ENCODE data around the gene STOML3.

Gene STOML3

GRCh38 chr13:38954291-38954690 lies 36.3 kb downstream of the STOML3 start:
- Histone ChIP-seq H3K9me3 (replicated peaks in 1 of 2; ENCODE audit: control insufficient read depth in 2 of 2, insufficient read depth in 1 of 2, low read depth in 1 of 2, low read length in 2 of 2) (peaks cover 0 to 1% of the 10 kb centered on the region in 2 donors), H3K9ac (ENCODE audit: low read depth, low read length, poor library complexity) (no peak overlapping the region), H3K79me1 (ENCODE audit: low read depth, low read length) (no peaks in the 10 kb centered on the region), H2AFZ (ENCODE audit: low read length) (no peak overlapping the region), H2BK12ac (ENCODE audit: low read length) (no peak overlapping the region), H3K14ac (ENCODE audit: low read length) (no peak overlapping the region), H4K8ac (ENCODE audit: low read depth, low read length) (no peak overlapping the region), H3K4me1 (ENCODE audit: control insufficient read depth in 2 of 2, insufficient read depth in 1 of 2, low read depth in 1 of 2, low read length in 2 of 2) (no peaks in the 10 kb centered on the region), H3K18ac (ENCODE audit: low read length) (no peak overlapping the region), H2AK5ac (ENCODE audit: low read depth, low read length) (no peak overlapping the region), H3K23ac (ENCODE audit: low read depth, low read length, poor library complexity) (no peak overlapping the region), H2BK120ac (ENCODE audit: low read depth, low read length) (no peak overlapping the region), H3K4me3 (ENCODE audit: low read length in 2 of 2) (no peak overlapping the region), H3K4me2 (ENCODE audit: insufficient read depth, low read length, poor library complexity, severe bottlenecking) (no peak overlapping the region), H3K4ac (ENCODE audit: low read length) (no peak overlapping the region), H4K91ac (ENCODE audit: low read depth, low read length, poor library complexity) (no peak overlapping the region), H3K27me3 (ENCODE audit: control insufficient read depth in 3 of 3, insufficient read depth in 3 of 3, low read depth in 1 of 3, low read length in 3 of 3) (no peaks in the 10 kb centered on the region), H2BK5ac (ENCODE audit: low read length) (no peak overlapping the region), H3K36me3 (replicated peaks in 1 of 2; ENCODE audit: control insufficient read depth in 2 of 2, insufficient read depth in 2 of 2, low read length in 2 of 2) (no peaks in the 10 kb centered on the region), H2BK15ac (ENCODE audit: low read length) (no peak overlapping the region), H3K27ac (replicated peaks; ENCODE audit: low read length) (no peak overlapping the region)
- WGBS, 2 donors (ENCODE audit: extremely low coverage in 2 of 2, insufficient read length in 2 of 2, insufficient replicate concordance in 1 of 2), result no CpG with 5 or more reads among the region's 2 CpGs
- DNase-seq (ENCODE audit: low spot score), result no peak

GRCh38 chr13:38952827-38953226 lies 37.8 kb downstream of the STOML3 start:
- Histone ChIP-seq H3K4ac (ENCODE audit: low read length) (no peak overlapping the region), H3K18ac (ENCODE audit: low read length) (no peak overlapping the region), H2AK5ac (ENCODE audit: low read depth, low read length) (no peak overlapping the region), H3K4me1 (ENCODE audit: control insufficient read depth in 2 of 2, insufficient read depth in 1 of 2, low read depth in 1 of 2, low read length in 2 of 2) (no peaks in the 10 kb centered on the region), H3K4me3 (ENCODE audit: low read length in 2 of 2) (no peak overlapping the region), H3K27me3 (ENCODE audit: control insufficient read depth in 3 of 3, insufficient read depth in 3 of 3, low read depth in 1 of 3, low read length in 3 of 3) (no peaks in the 10 kb centered on the region), H3K23ac (ENCODE audit: low read depth, low read length, poor library complexity) (no peak overlapping the region), H3K27ac (replicated peaks; ENCODE audit: low read length) (no peak overlapping the region), H3K14ac (ENCODE audit: low read length) (no peak overlapping the region), H2BK120ac (ENCODE audit: low read depth, low read length) (no peak overlapping the region), H2BK15ac (ENCODE audit: low read length) (no peak overlapping the region), H4K8ac (ENCODE audit: low read depth, low read length) (no peak overlapping the region), H3K36me3 (replicated peaks in 1 of 2; ENCODE audit: control insufficient read depth in 2 of 2, insufficient read depth in 2 of 2, low read length in 2 of 2) (no peaks in the 10 kb centered on the region), H2AFZ (ENCODE audit: low read length) (no peak overlapping the region), H4K91ac (ENCODE audit: low read depth, low read length, poor library complexity) (no peak overlapping the region), H2BK5ac (ENCODE audit: low read length) (no peak overlapping the region), H3K9me3 (replicated peaks in 1 of 2; ENCODE audit: control insufficient read depth in 2 of 2, insufficient read depth in 1 of 2, low read depth in 1 of 2, low read length in 2 of 2) (peaks cover 0 to under 1% of the 10 kb centered on the region in 2 donors), H2BK12ac (ENCODE audit: low read length) (no peak overlapping the region), H3K79me1 (ENCODE audit: low read depth, low read length) (no peaks in the 10 kb centered on the region), H3K9ac (ENCODE audit: low read depth, low read length, poor library complexity) (no peak overlapping the region), H3K4me2 (ENCODE audit: insufficient read depth, low read length, poor library complexity, severe bottlenecking) (no peak overlapping the region)
- no peak for DNase-seq (ENCODE audit: low spot score)
- no CpG with 5 or more reads among the region's 1 CpG for WGBS, 2 donors (ENCODE audit: extremely low coverage in 2 of 2, insufficient read length in 2 of 2, insufficient replicate concordance in 1 of 2)

GRCh38 chr13:38951525-38952313 lies 38.9 kb downstream of the STOML3 start:
- Histone ChIP-seq H3K4ac (ENCODE audit: low read length) (no peak overlapping the region), H3K4me3 (ENCODE audit: low read length in 2 of 2) (no peak overlapping the region), H3K9ac (ENCODE audit: low read depth, low read length, poor library complexity) (no peak overlapping the region), H2BK5ac (ENCODE audit: low read length) (no peak overlapping the region), H2BK120ac (ENCODE audit: low read depth, low read length) (no peak overlapping the region), H2BK15ac (ENCODE audit: low read length) (no peak overlapping the region), H2BK12ac (ENCODE audit: low read length) (no peak overlapping the region), H3K14ac (ENCODE audit: low read length) (no peak overlapping the region), H4K91ac (ENCODE audit: low read depth, low read length, poor library complexity) (no peak overlapping the region), H3K27ac (replicated peaks; ENCODE audit: low read length) (no peak overlapping the region), H2AK5ac (ENCODE audit: low read depth, low read length) (no peak overlapping the region), H3K36me3 (replicated peaks in 1 of 2; ENCODE audit: control insufficient read depth in 2 of 2, insufficient read depth in 2 of 2, low read length in 2 of 2) (no peaks in the 10 kb centered on the region), H4K8ac (ENCODE audit: low read depth, low read length) (no peak overlapping the region), H3K18ac (ENCODE audit: low read length) (no peak overlapping the region), H3K4me2 (ENCODE audit: insufficient read depth, low read length, poor library complexity, severe bottlenecking) (no peak overlapping the region), H3K4me1 (ENCODE audit: control insufficient read depth in 2 of 2, insufficient read depth in 1 of 2, low read depth in 1 of 2, low read length in 2 of 2) (peaks cover 0 to 4% of the 10 kb centered on the region in 2 donors), H3K23ac (ENCODE audit: low read depth, low read length, poor library complexity) (no peak overlapping the region), H2AFZ (ENCODE audit: low read length) (peak overlapping the region; percentile 21), H3K27me3 (ENCODE audit: control insufficient read depth in 3 of 3, insufficient read depth in 3 of 3, low read depth in 1 of 3, low read length in 3 of 3) (no peaks in the 10 kb centered on the region), H3K9me3 (replicated peaks in 1 of 2; ENCODE audit: control insufficient read depth in 2 of 2, insufficient read depth in 1 of 2, low read depth in 1 of 2, low read length in 2 of 2) (no peaks in the 10 kb centered on the region), H3K79me1 (ENCODE audit: low read depth, low read length) (no peaks in the 10 kb centered on the region)
- no peak for DNase-seq (ENCODE audit: low spot score)
- WGBS, 2 donors (ENCODE audit: extremely low coverage in 2 of 2, insufficient read length in 2 of 2, insufficient replicate concordance in 1 of 2), result no CpG with 5 or more reads among the region's 9 CpGs

GRCh38 chr13:38950987-38951386 lies 39.6 kb downstream of the STOML3 start:
- H3K9ac ChIP-seq (ENCODE audit: low read depth, low read length, poor library complexity), result no peak overlapping the region
- no peak overlapping the region for H2AFZ ChIP-seq (ENCODE audit: low read length)
- no peak overlapping the region for H2AK5ac ChIP-seq (ENCODE audit: low read depth, low read length)
- H3K4me1 ChIP-seq (ENCODE audit: control insufficient read depth in 2 of 2, insufficient read depth in 1 of 2, low read depth in 1 of 2, low read length in 2 of 2), result peaks cover 0 to 4% of the 10 kb centered on the region in 2 donors
- H4K91ac ChIP-seq (ENCODE audit: low read depth, low read length, poor library complexity), result no peak overlapping the region
- no peak overlapping the region for H3K4me2 ChIP-seq (ENCODE audit: insufficient read depth, low read length, poor library complexity, severe bottlenecking)
- H4K8ac ChIP-seq (ENCODE audit: low read depth, low read length), result no peak overlapping the region
- no peaks in the 10 kb centered on the region for H3K36me3 ChIP-seq (replicated peaks in 1 of 2; ENCODE audit: control insufficient read depth in 2 of 2, insufficient read depth in 2 of 2, low read length in 2 of 2)
- DNase-seq (ENCODE audit: low spot score), result no peak
- peaks cover 0 to 2% of the 10 kb centered on the region in 2 donors for H3K9me3 ChIP-seq (replicated peaks in 1 of 2; ENCODE audit: control insufficient read depth in 2 of 2, insufficient read depth in 1 of 2, low read depth in 1 of 2, low read length in 2 of 2)
- H2BK120ac ChIP-seq (ENCODE audit: low read depth, low read length), result no peak overlapping the region
- 100% methylated on average over 1 to 3 of the region's 3 CpGs for WGBS, 2 donors (ENCODE audit: extremely low coverage in 2 of 2, insufficient read length in 2 of 2, insufficient replicate concordance in 1 of 2)
- no peak overlapping the region for H3K4me3 ChIP-seq (ENCODE audit: low read length in 2 of 2)
- H3K14ac ChIP-seq (ENCODE audit: low read length), result no peak overlapping the region
- H3K27ac ChIP-seq (replicated peaks; ENCODE audit: low read length), result no peak overlapping the region
- no peak overlapping the region for H3K18ac ChIP-seq (ENCODE audit: low read length)
- H2BK5ac ChIP-seq (ENCODE audit: low read length), result no peak overlapping the region
- H3K79me1 ChIP-seq (ENCODE audit: low read depth, low read length), result no peaks in the 10 kb centered on the region
- H2BK12ac ChIP-seq (ENCODE audit: low read length), result no peak overlapping the region
- H3K4ac ChIP-seq (ENCODE audit: low read length), result no peak overlapping the region
- H3K27me3 ChIP-seq (ENCODE audit: control insufficient read depth in 3 of 3, insufficient read depth in 3 of 3, low read depth in 1 of 3, low read length in 3 of 3), result no peaks in the 10 kb centered on the region
- H3K23ac ChIP-seq (ENCODE audit: low read depth, low read length, poor library complexity), result no peak overlapping the region
- H2BK15ac ChIP-seq (ENCODE audit: low read length), result no peak overlapping the region
